DMS 273 (cell line): ENCODE results near the gene CLEC17A.
"Not testable (repeated sequence)": the region's sequence is repeated elsewhere in the genome, so short reads cannot be mapped to it uniquely, and the experiment has no call there.

Experiments used
- DNase-seq: peaks from one replicate; lab custom pipeline; 2025; ENCODE audit not compliant: unreplicated experiment; lab: John Stamatoyannopoulos, UW

The CLEC17A gene

DNA sequence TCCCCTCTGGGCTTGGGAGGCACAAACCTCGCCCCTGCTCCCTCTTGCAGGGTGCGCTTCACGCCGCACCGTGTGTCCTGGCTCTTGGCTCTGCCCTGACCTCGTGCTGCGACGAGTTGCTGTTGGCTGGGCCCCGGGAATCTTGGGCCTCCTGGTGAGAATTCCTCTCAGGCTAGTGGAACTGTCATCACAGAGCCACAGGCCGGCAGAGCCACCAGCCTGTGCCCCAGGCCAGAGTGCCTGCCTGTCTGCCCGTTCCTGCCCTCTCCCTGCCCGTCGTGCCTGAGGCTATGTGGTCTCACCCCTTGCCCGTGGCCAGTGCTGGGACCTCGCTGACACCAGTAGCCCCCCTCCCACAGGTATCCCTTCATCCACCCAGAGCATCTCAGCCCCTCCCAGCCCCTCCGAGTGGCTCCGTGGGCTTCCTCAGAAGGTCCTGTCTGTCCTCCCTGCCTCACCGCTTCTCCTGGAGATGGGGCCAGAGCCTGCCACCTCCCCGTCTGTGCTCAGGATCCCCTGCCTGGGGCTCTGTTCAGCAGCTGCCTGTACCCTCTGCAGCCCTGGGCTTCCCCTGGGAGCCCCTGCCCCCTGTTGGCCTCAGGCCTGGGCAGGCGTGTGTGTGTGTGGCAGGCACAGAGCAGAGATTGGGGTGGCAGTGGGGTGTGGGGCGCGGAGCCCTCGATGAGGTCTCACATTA lies 24.4 kb upstream of the CLEC17A start:
- DNase-seq = peak; percentile 40

DNA sequence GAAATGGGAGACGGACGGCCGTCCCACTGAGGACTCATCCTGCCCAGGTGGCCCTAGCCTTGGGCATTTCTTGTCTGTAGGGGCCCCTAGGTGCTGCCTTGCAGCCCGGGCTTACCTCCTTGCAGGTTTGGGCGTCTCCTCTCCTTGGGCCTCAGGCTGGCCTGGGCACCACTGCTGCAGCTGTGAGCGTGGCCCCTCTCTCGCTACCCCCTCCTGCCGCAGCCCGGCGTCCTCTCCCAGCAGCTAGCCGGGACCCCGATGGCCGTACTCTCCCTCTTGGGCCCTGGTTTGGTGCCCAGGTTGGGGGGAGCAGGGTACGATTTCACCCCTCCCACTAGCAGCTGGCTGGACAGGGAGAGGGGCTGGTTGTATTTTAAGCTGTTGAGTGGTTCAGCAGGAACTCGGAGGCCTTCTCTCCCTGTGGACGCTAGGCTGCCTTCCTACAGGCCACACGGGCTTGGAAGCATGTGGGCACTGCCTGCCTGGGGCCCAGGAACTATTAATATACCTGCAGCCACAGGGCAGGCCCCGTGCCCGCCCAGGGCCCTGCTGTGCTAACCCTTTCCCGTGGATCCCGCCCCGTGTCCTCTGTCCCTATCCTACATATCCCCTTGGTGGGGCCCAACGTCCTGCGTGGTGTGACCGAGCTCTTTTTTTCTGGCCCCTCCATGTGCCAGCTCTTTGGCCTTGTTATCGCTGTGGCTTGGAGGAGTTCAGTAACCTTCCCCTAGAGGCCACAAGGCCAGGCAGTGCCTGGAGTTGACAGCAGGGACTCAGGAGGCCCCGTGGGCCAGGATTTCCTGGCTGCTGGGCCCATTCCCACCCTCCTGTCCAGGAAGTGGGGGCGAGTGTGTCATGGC lies 22.7 kb upstream of the CLEC17A start:
- no peak for DNase-seq

DNA sequence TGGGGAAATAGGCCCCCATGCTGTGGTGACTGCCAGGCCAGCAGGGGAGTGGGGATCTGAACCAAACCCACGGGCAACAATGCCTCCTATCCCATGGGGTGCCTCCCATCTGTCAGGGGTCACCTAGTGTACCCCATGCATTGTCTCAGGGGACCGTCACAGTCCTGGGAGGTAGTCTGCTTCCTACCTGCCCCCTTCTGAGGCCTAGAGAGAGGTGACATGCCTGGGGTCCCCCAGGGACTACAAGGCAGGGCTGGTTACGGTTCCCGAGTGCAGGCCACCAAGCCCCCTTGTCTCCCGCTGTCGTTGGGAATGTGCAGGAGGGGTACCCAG lies 22.1 kb upstream of the CLEC17A start:
- no peak for DNase-seq

DNA sequence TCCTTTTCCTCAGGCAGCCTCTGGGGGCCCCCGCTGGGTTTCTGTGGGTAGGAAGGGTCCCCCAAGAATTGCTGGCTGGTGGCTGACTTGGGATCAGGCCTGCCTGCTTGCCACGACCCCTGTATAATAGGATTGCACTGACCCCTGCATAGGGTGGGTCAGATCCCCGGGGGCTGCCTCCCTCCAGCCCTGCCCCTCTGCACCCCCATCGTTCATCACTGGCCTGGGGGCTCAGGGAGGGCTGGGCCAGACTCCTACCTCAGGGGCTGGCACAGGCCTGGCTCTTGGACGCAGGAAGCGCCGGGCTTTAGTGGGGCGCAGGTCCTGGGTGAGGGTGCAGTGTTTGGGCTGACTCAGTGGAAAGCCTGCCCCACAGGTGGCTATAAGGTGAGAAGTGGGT lies 21.6 kb upstream of the CLEC17A start:
- no peak for DNase-seq

DNA sequence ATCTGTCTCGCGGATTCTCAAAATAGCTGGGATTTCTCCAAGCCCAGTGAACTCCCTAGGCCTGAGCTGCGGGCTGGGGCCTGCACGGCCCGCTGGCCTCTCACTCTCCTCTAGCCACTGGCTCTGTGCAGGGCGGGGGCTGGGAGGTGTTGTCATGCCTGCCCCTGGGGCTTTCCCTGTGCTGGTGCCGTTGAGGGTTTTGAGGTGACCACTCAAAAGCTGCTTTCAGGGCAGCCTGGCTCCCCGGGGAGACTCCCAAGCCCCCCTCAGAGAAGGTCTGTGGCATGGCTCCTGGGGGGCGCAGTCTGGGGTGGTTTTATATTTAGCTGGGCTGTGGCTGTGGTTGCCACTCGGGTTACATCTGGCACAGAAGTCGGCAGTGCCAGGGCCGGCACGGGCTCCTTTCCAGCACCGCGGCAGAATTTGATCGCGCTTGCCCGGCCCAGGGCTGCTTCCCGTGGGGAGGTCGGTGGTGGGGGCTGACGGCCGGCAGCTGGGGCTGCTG lies 21.0 kb upstream of the CLEC17A start:
- peak; percentile 77 for DNase-seq

DNA sequence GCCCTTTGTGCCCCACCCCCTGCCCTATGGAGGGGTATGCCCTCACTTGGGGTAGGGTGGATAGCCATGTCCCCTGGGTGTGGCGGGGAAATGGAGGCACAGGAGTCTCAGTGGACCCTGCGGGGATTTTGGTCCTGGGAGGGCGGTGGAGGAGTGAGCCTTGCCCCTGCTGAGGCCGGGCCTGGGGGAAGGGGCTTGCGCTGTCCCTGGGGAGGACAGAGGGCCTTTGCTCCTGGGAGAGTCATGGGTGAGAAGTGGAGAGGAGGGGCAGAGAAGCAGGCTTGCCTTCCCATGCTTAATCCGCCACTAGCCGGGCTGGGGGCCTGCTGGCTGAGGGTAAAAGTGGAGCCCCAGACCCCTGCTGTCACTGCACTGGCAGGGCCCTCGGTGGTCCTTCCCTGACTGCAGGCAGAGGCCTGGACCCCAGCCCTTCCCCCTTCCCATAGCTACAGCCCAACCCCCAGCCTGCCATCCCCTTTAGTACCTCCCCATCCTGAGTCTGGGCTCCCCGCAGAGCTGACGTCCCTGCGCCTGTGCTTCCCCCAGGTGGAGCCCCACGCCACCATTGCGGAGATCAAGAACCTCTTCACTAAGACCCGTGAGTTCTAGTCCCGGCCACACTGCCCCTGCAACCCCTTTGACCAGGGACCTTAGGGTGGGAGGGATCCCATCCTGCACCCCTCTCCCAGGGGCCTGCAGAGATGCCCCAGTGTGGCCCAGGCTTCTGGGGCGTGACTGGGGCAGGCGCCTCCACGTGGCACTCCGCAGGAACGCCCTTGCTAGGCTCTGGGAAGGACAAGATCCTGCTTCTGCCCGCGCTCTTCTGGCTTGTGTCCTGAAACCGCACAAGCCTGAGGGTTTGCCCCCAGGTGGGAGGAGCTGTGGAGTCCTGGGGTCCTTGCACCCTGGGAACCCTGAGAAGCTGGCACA lies 20.0 kb upstream of the CLEC17A start:
- peak; percentile 28 for DNase-seq

DNA sequence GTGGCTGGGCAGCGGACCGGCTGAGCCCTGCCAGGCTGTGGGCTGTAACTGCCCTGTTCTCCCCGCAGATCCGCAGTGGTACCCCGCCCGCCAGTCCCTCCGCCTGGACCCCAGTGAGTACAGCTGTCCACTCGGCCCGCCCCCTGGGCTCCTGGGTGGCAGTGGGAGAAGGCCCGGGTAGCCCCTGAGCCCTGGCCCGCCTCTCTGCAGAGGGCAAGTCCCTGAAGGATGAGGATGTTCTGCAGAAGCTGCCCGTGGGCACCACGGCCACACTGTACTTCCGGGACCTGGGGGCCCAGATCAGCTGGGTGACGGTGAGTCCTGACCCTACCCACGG lies 19.3 kb upstream of the CLEC17A start:
- no peak for DNase-seq

DNA sequence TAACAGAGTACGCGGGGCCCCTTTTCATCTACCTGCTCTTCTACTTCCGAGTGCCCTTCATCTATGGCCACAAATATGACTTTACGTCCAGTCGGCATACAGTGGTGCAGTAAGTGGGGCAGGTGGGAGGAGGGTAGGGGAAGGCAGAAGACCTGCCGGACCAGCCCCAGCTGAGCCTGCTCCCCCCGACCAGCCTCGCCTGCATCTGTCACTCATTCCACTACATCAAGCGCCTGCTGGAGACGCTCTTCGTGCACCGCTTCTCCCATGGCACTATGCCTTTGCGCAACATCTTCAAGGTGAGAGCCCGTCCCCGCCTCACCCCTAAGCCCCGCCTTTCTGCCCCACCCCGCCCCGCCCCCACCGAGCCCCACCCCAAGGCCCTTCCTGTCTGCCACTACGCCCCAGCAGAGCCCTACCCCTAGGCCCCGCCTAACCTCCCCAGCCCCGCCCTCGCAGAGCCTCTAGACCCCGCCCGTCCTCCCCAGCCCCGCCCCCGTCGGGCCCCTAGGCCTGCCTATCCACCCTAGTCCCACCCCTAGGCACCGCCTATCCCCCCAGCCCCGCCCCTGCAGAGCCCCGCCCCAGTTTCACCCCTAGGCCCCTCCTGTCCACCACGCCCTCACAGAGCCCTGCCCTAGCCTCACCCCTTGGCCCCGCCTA lies 18.8 kb upstream of the CLEC17A start:
- peak; percentile 64 for DNase-seq

DNA sequence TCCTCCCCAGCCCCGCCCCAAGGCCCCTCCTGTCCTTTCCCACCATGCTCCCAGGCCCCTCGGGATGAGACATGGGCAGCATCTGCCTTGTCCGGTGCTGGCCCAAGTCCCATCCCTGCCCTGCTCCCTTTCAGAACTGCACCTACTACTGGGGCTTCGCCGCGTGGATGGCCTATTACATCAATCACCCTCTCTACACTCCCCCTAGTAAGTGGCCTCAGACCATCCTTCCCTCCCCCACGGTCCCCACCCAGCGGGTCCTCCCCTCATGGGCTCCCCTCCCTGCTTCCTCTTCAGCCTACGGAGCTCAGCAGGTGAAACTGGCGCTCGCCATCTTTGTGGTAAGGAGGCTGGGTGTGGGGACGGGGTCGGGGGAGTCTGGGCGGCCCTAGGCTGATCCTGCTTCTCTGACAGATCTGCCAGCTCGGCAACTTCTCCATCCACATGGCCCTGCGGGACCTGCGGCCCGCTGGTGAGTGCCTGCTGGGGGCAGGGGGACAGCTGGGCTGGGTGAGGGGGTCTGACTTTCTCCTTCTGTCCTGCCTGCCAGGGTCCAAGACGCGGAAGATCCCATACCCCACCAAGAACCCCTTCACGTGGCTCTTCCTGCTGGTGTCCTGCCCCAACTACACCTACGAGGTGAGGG lies 18.1 kb upstream of the CLEC17A start:
- DNase-seq = not testable (repeated sequence)

DNA sequence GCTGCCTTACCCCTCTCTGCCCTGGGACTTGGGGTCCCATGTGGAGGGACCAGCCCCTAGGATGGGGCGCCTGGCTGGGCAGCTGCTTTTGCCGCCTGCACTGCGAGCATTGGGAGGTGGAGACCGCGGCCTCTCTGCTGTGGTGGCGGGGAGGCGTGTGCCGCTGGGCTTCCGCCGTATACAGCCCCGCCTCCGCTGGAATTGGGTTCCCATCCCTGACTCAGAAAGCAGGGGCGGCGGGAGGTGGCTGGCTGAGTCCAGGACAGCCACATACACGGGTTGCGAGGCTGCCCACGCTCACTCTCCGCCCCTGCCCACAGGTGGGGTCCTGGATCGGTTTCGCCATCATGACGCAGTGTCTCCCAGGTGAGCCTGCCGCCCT lies 17.6 kb upstream of the CLEC17A start:
- no peak for DNase-seq

DNA sequence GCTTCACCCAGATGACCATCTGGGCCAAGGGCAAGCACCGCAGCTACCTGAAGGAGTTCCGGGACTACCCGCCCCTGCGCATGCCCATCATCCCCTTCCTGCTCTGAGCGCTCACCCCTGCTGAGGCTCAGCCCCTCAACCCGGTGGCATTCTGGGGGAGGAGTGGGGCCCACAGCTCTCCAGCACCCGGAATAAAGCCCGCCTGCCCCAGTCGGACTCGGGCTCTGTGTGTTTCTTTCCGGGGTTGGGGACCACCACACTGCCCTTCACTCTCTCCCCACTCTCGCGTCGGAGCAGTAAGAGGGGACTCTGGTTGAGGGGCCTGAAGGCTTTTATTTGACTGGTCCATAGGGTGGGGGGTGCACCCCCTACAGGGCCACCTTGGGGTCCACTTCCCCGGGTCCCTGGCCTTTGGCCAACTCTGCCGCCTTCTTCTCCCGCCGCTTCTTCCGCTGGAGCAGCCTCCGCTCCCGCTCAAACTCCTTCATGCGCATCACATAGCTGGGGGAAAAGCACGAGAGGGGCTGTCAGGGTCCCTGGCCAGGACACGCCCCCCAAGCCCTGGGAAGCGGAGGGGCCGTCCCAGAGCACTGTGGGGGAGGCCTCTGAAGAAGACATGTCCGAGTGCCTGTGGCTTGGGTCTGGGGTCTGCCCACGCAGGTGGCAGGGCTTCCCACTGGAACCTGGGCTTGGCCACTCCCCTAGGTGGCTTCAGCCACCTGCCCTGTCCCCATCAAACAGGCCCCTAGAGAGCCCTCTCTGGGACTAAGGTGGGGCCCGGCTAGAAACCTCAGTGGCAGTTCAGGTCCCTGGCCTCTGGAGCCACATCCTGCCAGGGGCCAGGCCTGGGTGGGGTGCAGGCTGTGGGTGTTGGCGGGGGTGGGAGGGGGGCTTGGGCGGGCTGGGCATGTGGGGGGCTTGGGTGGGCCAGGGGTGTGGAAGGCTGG lies 16.8 kb upstream of the CLEC17A start:
- DNase-seq = no peak

DNA sequence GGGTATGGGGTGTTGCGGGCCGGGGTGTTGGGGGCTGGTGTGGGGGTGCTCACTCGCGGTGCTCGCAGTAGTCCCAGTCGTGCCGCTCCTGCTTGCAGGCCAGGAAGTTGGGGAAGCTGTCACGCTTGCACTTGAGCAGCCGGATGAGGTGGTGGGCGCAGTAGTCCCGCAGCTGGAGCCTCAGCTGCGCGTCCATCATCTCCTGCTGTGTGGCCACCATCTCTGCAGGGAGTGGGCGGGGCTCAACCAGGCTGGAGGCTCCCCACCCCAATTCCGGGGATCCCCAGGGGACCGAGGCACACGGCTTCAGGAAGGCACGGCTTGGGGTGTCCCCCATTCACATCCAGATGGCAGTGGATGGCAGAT lies 16.2 kb upstream of the CLEC17A start:
- DNase-seq = no peak

DNA sequence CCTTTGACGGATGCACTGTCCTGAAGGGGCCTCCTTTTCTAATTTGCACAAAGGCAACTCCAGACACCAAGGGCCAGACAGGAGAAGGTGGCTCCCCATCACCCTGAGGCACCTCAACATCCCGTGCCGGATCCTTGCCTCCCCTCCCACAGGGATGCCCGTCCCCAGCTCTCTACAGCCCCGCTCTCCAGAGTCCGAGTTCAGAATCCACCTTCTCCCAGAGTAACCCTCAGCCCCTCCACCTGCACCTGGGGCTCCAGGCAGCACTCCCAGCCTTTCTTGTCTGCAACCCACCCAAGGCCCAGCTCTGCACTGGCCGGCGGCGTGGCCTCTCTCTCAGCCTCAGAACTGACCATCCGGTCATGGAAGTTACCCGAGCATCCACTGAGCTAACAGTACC lies 15.8 kb upstream of the CLEC17A start:
- no peak for DNase-seq

DNA sequence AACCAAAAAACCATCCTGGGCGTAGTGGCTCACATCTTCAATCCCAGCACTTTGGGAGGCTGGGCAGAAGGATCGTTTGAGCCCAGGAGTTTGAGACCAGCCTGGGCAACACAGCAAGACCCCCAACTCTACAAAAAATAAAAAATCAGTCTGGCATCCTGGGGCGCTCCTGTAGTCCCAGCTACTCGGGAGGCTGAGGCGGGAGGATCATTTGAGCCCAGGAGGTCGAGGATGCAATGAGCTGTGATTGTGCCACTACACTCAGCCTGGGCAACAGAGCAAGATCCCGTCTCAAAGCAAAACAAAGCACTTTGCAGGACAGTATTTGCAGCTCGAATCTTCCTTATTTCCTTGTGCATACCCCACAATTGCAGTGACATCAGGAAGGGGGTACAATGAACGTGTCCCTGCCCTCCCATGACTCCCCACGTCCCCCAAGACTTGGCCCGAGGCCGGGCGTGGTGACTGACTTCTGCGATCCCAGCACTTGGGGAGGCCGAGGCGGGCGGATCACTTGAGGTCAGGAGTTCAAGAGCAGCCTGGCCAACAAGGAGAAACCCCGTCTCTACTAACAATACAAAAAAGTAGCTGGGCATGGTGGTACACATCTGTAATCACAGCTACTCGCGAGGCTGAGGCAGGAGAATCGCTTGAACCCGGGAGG lies 11.9 kb upstream of the CLEC17A start:
- no peak for DNase-seq

DNA sequence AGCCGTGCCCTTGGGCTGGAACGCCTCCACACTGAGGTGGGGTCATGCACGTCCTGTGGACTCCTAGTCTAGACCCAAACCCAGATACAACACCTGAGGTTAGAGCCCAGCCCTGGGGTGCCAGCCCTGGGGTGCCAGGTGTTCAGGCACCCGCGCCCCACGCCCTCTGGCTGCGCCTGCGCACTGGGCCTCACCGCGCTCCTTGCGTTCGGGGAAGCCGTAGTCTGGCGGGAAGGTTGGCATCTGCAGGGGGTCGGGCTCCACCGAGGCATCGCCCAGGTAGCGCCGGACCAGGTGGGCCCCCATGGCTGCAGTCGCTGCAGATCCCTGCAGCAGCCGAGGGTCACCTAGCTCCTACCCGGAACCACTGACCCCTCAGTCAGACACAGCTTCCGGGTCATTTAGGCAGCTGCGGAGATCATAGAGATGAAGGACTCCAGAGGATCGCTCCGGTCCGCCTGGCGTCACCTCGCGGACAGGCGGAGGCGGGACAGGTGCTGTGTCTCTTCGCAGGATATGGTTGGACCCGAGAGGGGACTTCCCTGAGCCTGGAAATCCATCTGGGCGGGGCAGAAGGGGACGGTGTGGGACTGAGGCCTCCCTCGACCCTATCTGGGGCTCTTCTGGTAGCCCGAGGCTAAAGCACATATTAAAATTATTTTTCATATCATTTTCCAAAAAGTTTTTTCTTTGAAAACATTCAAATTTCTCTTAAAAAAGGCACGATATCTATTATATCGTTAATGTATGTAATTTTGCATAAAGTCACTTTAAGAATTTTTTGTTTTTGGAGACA lies 11.0 kb upstream of the CLEC17A start, which contains the start of gene NDUFB7:
NDUFB7 (minus strand) TSS at position 372 of the 796 bp plus-strand sequence; CDS start at position 306, 66 bp downstream.
- peak; percentile 98 for DNase-seq

DNA sequence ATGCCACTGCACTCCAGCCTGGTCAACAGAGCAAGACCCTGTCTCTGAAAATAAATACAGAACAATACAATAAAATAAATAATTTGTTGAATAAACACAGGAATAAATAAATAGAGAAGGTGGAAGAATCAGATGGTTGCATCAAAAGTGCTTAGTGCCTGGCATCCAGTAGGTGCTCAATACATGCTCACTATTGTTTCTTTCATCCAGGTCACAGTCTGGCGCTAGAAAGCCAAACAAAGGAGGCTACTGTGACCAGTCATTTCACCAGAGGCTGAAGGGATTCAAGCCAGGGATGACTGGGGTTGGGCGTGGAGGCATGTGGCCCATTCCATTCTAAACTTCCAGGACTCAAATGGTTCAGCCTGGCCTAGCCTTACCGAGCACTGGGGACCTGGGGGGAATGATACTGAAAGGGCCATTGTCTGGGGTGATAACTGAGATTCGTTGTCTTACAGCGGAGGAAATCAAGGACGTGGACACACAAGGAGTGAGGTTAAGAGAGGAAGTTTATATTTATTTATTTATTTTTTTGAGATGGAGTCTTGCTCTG lies 7.4 kb upstream of the CLEC17A start:
- DNase-seq = no peak

DNA sequence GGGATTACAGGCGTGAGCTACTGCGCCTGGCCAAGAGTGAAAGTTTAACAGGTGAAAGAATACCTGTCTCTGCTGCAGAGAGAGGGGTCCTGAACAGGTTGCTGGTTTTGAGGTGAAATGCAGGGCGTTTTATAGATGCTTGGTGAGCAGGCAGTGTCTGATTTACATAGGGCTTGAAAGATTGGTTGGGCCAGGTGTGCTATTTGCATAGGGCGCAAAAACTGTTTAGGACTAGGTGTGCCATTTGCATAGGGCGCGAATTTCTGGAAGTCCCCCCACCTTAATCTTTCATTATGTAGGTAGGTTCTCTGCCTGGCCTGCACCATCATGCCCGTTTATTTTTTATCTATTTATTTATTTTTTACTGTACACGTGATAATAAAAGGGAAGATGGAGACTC lies 6.5 kb upstream of the CLEC17A start:
- no peak for DNase-seq

DNA sequence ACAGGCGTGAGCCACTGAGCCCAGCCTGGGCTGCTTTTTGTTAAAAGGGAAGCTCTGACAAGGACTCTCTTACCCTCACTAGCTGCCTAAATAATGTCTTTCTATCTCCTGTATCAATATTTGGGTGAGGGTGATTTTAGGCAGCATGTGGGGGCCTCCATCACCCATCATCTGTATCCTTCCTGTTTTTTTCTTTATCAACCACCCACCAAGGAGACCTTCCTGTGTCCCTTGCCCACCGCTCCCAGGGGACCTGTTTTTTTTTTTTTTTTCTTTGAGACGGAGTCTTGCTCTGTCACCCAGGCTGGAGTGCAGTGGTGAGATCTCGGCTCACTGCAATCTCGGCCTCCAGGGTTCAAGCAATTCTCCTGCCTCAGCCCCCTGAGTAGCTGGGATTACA lies 5.6 kb upstream of the CLEC17A start:
- DNase-seq = no peak
